Measurements from ENCODE around the gene ATP5PB.

GRCh38 chr1:111417755-111418154 lies 31.5 kb upstream of the ATP5PB start:
- TF ChIP-seq, protein P1, sequence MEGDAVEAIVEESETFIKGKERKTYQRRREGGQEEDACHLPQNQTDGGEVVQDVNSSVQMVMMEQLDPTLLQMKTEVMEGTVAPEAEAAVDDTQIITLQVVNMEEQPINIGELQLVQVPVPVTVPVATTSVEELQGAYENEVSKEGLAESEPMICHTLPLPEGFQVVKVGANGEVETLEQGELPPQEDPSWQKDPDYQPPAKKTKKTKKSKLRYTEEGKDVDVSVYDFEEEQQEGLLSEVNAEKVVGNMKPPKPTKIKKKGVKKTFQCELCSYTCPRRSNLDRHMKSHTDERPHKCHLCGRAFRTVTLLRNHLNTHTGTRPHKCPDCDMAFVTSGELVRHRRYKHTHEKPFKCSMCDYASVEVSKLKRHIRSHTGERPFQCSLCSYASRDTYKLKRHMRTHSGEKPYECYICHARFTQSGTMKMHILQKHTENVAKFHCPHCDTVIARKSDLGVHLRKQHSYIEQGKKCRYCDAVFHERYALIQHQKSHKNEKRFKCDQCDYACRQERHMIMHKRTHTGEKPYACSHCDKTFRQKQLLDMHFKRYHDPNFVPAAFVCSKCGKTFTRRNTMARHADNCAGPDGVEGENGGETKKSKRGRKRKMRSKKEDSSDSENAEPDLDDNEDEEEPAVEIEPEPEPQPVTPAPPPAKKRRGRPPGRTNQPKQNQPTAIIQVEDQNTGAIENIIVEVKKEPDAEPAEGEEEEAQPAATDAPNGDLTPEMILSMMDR (IDR thresholded peaks at IDR 0.05; ENCODE audit: borderline replicate concordance, extremely low read depth, low read length, poor library complexity, severe bottlenecking), result no peak
- TF ChIP-seq EZH2 (IDR thresholded peaks at IDR 0.05; ENCODE audit: borderline replicate concordance, low read depth, low read length, severe bottlenecking), result no peak
